HG03280 (cell line): ENCODE measurements around the gene AFF3.
"Not testable (repeated sequence)": the region's sequence is repeated elsewhere in the genome, so short reads cannot be mapped to it uniquely, and the experiment has no call there.

Experiments used
- ATAC-seq: cut with Tn5 transposase; IDR thresholded peaks from one replicate; pipeline ENCODE4 v1.9.1; 2021; ENCODE audit warnings: mild to moderate bottlenecking, moderate library complexity; ENCODE audit not compliant: unreplicated experiment

Gene AFF3

DNA sequence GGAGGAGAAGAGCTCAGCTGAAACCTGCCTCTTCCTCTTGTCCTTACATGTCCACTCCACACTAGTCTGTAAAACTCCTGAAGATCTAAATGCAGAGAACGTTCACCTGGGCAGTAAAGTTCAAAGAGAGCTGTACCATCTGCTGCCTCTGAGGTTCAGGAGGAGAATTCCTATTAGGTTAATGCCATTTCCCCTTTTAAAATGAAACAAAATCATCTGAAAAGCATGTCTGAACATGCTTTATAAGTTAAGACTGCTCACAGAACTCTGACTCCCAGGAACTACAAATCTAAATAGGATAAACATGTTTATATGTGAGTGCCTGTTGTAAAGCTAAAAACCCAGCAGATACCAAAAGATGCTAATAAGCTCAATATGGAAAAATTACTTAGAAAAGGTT, 164.4 kb downstream of the AFF3 start:
- ATAC-seq: no peak

DNA sequence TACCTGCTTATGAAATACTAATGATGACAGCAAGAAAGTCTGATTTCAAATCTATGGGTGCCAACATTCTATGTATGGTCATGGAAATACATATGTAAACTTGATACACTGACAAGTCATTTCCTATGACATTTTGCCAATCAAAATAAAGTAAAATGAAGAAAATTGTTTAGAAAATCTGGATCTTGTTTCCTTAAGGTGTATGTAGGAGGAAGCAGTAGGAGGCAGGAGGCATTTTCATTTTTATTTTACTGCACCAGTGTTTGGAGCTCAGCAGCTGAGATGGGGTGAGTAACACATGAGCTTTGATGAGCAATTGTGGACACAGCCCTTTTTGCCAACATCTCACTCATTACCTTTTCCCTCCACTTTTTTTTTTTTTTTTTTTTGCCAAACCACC, 167.0 kb downstream of the AFF3 start:
- ATAC-seq: no peak

DNA sequence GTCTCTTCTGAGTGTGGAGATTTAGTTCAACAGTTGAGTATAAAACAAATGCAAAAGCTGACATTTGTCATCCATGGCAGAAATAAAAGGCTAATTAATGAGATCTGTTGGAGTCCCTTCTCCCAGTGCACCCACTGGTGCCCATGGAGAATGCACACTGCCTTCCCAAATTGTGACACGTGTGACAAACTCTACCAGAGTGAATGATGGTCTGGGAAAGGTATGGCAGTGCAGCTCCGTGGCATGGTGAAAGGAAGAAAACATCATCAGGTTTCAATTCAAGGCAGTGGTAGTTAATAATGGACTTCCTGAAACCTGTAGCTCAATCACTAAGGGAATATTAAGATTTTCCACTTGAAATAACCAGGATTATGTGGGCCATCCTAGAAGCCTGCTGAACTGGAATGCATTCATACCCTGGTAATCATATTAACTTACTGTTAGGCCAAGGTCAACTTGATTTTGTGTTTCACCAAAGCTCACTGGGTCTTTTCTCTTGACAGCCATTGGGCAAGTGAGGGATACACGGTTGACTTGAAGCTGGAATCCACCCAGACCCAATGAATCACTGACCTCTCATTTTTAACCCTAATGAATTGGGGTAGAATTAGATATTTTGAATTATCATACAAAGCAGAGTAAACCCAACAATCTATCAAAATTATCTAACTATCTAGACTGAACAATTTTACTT, 167.6 kb downstream of the AFF3 start:
- no peak for ATAC-seq

DNA sequence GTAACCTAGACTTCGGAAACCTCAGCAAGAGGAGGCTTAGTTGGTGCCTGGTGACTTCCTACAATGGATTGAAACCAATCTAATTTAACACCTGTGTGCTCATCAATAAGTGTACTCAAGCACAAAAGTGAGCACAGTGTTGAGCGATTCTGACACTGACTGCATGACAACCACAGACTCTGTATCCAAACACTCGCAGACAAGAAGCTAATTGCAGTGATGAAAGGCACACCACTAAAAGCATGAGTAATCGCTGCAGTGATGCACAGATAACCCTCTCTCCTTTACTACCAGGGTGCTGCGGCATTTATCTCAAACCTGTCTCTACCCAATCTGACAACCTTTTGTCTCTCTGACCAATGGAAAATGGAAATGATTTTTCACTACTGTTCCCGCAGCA, 168.1 kb downstream of the AFF3 start:
- ATAC-seq: no peak

DNA sequence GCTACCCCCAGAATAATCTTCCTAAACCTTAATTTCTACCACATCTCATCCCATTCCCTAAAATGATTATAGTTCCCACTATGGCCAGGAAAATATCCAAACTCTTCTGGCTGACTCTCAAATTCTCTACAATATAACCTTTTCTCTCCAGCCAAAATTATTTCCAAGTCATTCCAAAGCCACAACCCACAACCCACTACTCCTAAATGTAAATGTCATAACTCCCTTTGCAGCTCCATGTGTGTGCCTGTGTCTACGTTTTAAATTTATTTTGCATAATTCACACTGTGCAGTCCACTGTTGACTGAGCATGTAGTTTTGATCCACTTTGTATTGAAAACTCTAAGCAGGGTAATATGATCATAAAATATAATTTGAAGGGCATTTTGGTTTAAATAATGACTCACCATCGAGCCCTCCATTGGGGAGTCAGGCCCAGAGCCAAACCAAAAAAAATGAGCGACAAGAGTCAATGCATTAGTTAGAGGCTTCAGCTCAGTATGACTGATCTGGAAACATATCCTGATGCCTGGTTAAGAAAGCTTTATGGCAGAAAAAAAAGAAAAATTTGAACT, 171.0 kb downstream of the AFF3 start:
- ATAC-seq: no peak

DNA sequence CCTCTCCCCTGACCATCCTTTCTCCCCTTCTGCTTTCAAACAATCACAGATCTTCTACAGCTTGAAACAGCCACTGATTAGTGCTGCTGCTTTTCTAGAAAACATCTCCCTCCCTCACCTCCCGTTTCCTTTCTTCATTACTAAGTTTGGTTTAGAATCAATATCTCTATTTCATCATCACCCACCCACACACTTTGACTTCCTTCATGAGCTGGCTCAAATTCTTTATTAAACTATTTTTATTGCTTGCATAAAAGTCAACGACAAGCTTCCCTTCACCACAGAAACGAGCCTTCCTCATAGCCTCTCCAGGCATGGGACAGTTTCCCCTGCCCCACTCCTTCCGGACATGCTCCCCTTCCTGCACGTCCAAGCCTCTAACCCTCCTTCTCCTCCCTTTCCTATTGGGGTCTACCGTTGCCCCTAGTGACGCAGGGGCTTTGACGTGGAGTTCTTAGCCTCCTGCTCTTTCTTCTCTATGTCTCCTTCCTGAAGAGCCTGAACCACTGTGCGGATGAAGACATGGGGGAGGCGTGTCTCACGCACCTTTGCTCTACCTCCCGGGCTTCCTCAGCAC, 172.0 kb downstream of the AFF3 start:
- ATAC-seq: no peak

DNA sequence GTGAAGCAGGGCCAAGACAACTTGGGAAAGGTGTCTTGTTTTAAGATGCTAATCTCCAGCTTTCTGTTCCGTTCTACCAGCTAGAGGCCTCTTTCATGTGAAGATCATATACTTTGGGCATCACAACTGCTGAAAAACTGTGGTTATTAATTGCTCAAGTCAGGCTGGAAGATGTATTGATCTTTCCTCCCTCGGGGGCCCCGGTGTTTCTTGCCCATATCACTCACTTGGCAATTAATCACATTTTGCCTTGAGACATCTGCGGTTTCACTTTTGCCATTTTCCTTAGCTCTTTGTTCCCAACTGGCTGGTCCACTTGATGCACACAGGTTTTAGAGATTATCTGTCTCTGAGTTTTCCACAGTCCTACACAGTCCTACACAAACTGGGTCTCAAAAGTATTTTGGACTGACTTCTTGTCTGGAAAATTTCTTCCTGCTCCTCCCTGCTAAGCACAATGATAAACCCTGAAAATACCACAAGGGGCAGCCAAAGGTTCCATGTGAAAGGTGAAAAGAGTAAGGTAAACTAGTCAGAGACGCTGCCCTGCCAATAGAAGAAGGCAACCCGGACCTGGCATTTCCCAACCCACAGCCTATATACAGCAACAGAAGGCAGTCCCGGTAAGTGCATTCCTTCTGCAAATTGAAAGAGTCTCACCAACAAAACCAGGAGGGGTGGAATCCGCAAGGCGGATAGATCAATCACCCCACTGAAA, 181.0 kb downstream of the AFF3 start:
- no peak for ATAC-seq

DNA sequence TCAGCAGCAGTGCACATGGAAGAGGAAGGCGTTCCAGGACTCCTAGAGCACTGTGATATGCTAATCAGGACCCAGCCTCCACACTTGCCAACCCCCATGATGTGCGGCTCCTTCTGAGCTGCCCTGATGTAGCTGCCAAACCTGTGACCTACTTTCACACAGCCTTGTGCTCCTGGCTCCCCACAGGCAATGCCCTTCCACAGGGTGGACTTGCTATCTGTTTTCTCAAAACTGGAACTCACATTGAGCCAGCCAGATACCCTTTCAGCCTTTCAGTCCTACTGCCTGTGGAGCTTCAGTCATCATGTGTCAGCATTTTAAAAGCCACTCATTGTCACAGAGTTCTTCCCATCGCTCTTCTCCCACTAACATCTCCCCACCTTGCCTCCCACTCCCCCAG, 181.6 kb downstream of the AFF3 start:
- no peak for ATAC-seq

DNA sequence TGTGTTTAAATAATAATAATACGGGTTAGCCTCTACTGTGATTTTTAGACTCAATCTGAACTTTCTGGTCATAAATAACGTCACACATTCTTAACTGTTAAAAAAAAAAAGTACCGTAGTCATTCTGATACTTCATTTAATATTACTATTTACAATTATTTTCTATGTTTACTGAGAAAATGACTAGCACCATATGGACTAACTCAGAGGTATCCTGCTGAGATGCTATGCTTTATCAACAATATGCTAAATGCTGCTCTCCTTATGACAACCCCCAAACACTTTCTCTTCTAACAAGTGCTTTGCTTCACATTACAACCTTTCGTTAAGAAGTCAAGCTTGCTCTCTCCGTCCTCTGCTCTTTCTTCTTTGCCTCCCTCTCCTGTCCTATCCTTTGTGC, 182.1 kb downstream of the AFF3 start:
- ATAC-seq: no peak

DNA sequence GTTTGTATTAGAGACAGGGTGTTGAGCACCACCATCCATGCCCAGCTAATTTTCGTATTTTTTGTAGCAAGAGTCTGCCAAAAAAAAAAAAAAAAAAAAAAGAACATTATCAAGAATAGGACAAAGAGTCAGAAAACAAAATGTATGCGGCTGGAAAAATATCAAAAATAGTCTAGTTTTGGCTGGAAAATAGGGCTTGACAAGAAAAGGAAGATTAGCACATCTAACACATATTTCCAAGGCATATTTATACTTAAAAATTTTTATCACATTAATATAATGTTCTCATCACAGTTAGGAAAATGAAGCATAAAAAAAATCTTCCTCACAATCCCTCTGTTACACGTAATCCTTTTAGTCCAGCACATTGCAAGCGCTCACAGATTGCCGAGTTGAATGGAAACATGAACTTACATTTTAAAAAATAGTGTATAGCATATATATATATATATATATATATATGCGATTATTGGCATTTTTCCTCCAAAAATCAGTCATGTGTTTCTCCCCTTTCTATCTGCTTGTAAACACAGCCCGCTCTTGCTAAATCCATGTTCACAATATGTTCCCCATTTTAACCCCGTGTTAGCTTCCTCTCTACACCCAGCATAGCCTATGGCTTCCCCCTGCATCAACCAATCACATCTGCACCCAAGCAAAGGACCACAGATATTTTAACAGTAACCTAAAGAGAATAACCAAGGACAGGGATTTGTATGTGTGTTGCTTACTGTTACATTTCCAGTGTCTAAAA, 183.0 kb downstream of the AFF3 start:
- no peak for ATAC-seq

DNA sequence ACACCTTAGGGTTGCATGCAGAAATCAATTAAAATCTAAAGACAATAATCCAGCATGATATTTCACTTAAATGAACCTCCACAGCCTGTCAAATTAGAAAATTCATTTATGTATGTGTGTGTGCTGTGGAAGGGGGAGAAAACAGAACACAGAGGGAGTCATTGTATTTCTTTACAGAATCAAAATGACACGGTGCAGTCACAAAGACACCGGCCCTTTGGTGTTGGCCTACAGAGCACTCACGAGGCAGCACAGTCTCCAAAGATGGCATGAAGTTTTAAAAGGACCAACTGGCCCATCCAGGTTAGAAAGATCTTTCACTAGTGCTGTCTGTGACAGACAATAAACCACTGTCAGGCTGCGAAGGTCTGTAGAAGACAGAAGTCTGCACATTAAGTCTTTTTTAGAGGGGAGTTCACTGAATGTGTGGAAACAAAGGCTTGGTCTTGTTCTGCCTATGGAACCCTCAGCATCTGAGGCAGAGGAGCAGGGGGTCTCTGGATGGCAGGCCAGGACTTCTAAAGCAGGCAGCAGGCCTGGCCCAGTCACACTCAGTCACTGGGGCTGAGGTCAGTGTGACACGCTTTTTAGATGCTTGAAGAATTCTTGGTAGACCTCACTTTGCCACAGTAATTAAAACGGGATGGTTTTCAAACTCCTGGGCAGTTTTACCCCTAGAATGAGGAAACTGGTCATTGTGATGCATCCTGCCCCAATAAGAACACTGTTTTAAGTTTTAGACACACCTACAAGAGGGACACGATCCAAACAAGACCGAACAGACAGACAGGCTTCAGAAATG, 184.9 kb downstream of the AFF3 start:
- no peak for ATAC-seq

DNA sequence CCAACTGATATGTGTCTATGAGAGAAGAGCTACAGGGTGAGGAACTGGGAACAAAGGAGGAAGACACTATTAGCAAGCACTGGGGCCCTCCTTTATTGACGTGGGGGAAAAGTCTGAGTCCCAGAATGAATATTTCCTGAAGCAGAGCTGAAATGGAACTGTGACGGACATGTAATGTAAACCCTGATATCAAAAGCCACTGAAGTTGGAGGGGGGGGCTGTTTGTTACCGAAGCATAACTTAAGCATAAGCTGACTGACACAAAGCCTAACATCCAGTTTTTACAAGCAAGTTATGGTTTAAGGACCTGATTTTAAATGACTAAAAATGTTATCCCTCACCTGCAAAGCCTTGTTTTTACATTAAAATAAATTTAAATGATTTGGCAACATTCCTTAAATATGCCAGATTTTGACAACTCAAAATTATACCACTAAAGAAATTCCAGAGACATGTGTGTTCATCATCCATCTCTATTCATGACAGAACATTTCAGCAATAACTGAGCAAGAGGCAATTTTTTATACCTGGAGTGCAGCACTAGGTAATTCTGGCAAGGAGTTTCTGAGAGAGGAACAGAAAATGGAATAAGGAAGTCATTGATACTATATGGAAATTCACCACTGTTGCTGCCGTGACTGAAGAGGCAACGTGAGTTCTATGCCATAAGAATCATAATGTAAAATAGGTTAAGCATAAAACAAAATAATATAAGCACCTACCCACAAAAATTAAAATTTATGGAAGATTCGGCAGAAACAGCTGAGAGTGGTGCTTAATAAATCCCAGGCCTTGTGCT, 186.0 kb downstream of the AFF3 start:
- ATAC-seq: no peak

DNA sequence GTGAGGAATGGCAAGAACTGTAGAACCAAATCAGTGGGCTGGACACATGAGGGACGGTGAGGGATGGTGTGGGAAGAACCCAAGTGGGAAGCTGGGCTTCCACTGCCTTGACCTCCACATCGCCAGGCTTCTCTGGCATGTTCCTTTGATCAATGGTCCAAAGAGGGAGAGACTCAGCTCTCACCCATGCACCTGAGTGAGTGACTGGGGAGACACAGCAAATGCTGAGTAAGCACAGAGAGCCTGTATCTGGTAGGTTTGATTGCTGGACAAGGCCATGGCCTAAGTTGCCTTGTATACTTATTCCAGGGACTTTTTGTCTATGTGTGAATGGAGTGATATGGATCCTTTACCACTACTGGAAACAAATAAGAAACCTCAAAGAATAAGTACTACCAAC, 188.6 kb downstream of the AFF3 start:
- ATAC-seq: no peak

DNA sequence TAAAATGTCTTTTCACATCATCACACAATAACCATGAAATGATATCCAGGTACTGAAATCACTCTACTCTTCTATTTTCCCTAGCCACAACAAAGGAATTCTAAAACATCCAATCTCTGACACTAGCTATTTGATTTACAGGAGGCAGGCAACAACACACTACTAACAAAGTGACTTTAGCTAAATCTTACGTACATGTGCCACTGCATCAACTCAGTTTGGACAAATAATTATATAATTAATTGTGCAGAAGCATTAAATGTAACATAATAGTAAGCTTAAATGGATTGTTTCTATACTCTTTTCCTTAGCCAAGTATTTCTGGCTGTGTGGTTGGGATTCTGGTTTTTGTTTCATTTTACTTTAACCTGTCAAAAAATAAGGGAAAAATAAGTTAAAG, 192.4 kb downstream of the AFF3 start:
- ATAC-seq: no peak

DNA sequence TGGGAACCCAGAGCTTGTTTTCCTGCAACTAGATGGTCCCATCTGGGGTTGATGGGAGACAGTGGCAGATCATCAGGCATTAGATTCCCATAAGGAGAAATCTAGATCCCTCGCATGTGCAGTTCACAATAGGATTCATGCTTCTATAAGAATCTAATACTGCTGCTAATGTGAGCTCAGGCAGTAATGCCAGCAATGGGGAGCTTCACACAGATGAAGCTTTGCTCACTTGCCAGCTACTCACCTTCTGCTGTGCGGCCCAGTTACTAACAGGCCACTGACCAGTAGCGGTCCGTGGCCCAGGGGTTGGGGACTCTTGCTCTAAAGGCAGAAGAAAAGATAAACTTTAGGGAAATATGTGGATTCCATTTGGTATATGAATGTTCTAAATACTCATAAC, 192.9 kb downstream of the AFF3 start:
- ATAC-seq: no peak

DNA sequence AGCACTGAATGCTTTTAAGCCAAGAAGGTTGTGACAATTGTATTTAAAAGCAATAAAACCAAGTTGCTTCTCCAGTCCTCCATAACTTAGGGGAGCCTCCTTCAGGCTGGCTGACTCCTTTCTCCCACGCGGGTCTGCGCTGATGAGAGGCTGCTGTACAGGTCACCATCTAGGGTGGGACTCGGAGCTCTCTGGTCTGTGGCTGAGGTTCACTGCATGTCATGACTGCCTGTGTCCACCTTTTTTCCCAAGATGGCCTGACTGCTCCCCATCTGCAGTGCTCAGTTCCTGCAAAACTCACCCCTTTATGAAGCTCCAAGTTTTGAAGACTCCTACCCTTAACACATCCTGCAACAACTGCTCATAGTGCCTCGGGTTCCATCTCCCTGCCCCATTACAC, 194.4 kb downstream of the AFF3 start:
- ATAC-seq: no peak

DNA sequence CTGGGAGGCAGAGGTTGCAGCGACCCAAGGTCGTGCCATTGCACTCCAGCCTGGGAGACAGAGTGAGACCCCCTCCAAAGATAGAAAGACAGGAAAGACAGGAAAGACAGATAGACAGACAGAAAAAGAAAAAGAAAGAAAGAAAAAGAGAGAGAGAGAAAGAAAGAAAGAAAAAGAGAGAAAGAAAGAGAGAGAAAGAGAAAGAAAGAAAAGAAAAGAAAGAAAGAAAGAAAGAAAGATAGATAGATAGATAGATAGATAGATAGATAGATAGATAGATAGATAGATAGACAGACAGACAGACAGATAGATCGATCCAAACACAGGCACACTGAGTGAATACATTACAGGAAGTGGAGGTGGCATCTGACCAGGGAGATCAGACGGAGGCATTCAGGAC, 195.0 kb downstream of the AFF3 start:
- not testable (repeated sequence) for ATAC-seq

DNA sequence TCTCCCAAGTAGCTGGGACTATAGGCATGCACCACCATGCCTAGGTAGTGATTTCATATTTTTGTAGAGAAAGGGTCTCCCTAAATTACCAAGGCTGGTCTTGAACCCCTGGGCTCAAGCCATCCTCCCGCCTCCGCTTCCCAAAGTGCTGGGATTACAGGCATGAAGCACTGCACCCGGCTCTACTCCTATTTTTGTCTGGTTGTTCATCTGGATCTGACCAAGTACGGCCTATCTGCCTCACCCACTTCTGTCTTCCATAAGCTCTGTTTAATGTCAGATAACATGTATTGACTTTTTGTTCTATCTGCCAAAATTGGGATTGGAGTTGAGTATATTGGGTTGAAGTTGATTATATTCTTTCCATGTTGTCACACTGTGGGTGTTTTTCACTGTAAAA, 198.4 kb downstream of the AFF3 start:
- ATAC-seq: no peak

DNA sequence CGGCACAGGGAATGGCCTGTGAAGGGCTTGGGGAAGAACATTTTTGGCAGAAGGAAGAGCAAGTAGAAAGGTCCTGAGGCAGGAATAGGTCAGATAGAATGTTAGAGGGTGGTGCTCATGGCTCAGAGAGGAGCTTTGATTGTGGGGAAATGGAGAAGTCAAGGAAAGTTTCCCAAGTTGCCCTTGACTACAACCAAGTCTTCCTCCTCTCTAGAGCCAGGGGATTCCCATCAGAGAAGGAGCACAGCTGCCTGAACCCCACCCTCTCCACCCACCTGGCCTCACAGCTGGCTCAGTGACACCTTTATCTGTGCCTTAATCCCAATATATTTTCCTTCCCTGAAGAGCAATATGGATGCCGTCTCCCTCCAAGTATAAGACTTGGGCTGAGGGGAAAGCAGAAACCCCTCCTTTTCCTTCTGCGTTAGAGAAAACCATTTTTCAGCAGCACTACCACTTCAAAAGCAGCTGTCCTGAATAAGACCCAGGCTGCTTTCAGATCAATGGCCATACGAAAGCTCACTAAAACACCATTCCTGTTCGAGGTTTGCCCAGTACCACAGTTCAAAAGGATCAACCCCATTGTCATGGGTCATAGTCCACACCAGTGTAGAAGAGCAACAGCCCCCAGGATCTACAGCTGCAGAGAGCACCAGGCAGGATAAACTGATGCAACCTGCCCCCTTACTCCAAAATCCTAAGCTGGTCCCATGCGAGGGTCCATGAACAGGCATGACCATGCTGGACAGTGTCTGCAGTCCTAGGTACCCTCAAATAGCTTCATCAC, 199.6 kb downstream of the AFF3 start:
- no peak for ATAC-seq
